NCI-H510A (cell line): Measurements from ENCODE around the gene PKIB.
"Not testable (repeated sequence)": the region's sequence is repeated elsewhere in the genome, so short reads cannot be mapped to it uniquely, and the experiment has no call there.

Experiments
- DNase-seq: peaks from one replicate; lab custom pipeline; 2025; lab: John Stamatoyannopoulos, UW

The PKIB gene

GRCh38 chr6:122620902-122621301 is 10.7 kb downstream of the PKIB start:
- no peak for DNase-seq

- DNase-seq: no peak
Observed at GRCh38 chr6:122621638-122622037, 11.4 kb downstream of the PKIB start.

GRCh38 chr6:122622479-122622878 is 12.3 kb downstream of the PKIB start:
- DNase-seq: no peak

GRCh38 chr6:122623279-122623678 is 13.1 kb downstream of the PKIB start:
- DNase-seq: no peak

GRCh38 chr6:122624853-122625252 is 14.6 kb downstream of the PKIB start:
- no peak for DNase-seq

GRCh38 chr6:122628714-122629113 is 18.5 kb downstream of the PKIB start:
- DNase-seq: no peak

GRCh38 chr6:122631571-122632249 is 21.5 kb downstream of the PKIB start:
- no peak for DNase-seq

GRCh38 chr6:122640366-122640765 is 30.2 kb downstream of the PKIB start:
- no peak for DNase-seq

GRCh38 chr6:122641819-122642218 is 31.6 kb downstream of the PKIB start:
- no peak for DNase-seq

- not testable (repeated sequence) for DNase-seq
Observed at GRCh38 chr6:122642604-122643003, 32.4 kb downstream of the PKIB start.

- DNase-seq: no peak
Observed at GRCh38 chr6:122645256-122645655, 35.1 kb downstream of the PKIB start.

GRCh38 chr6:122647765-122648164 is 37.6 kb downstream of the PKIB start:
- DNase-seq: no peak

- DNase-seq: no peak
Observed at GRCh38 chr6:122648726-122649125, 38.5 kb downstream of the PKIB start.

GRCh38 chr6:122649701-122650100 is 39.5 kb downstream of the PKIB start:
- DNase-seq: no peak

GRCh38 chr6:122650403-122650802 is 40.2 kb downstream of the PKIB start:
- DNase-seq: no peak

GRCh38 chr6:122651031-122651430 is 40.8 kb downstream of the PKIB start:
- no peak for DNase-seq

GRCh38 chr6:122651604-122652003 is 41.4 kb downstream of the PKIB start:
- no peak for DNase-seq

GRCh38 chr6:122652431-122652830 is 42.2 kb downstream of the PKIB start:
- no peak for DNase-seq

- DNase-seq: no peak
Observed at GRCh38 chr6:122653094-122653493, 42.9 kb downstream of the PKIB start.

- no peak for DNase-seq
Observed at GRCh38 chr6:122654012-122654411, 43.8 kb downstream of the PKIB start.

GRCh38 chr6:122657601-122658000 is 47.4 kb downstream of the PKIB start:
- DNase-seq: no peak

- no peak for DNase-seq
Observed at GRCh38 chr6:122660296-122660695, 50.1 kb downstream of the PKIB start.

- no peak for DNase-seq
Observed at GRCh38 chr6:122663981-122664380, 53.8 kb downstream of the PKIB start.

- DNase-seq: no peak
Observed at GRCh38 chr6:122665929-122666328, 55.7 kb downstream of the PKIB start.
